Measurements from ENCODE around the gene STKLD1.
A peak's percentile ranks its signal among the peaks of the same experiment; 100 is the strongest.

STKLD1 gene

GRCh38 chr9:133349965-133350616 is 26.1 kb upstream of the STKLD1 start:
- Mint-ChIP-seq H3K36me3 (ENCODE audit: low read depth) (peaks cover 88% of the 10 kb centered on the region), H3K27ac (no peak overlapping the region), H3K4me3 (no peak overlapping the region), H3K9me3 (no peaks in the 10 kb centered on the region), H3K27me3 (no peaks in the 10 kb centered on the region), H3K4me1 (ENCODE audit: low read depth) (peaks cover 54% of the 10 kb centered on the region)
- intact Hi-C loops (cut with micrococcal nuclease), result loop anchor here (10.0 kb wide), 1 partner anchor 165 kb away; no protein-coding TSS in a partner anchor

GRCh38 chr9:133351526-133351907 is 24.6 kb upstream of the STKLD1 start:
- H3K4me1 Mint-ChIP-seq (ENCODE audit: low read depth), result peaks cover 45% of the 10 kb centered on the region
- H3K27ac Mint-ChIP-seq, result no peak overlapping the region
- no peaks in the 10 kb centered on the region for H3K9me3 Mint-ChIP-seq
- no peaks in the 10 kb centered on the region for H3K27me3 Mint-ChIP-seq
- peaks cover 74% of the 10 kb centered on the region for H3K36me3 Mint-ChIP-seq (ENCODE audit: low read depth)
- intact Hi-C loops (cut with micrococcal nuclease), result loop anchor here (10.0 kb wide), 1 partner anchor 167 kb away; no protein-coding TSS in a partner anchor
- H3K4me3 Mint-ChIP-seq, result no peak overlapping the region

GRCh38 chr9:133351908-133352634 is 24.1 kb upstream of the STKLD1 start:
- H3K27ac Mint-ChIP-seq, result no peak overlapping the region
- no peaks in the 10 kb centered on the region for H3K27me3 Mint-ChIP-seq
- H3K4me1 Mint-ChIP-seq (ENCODE audit: low read depth), result peaks cover 41% of the 10 kb centered on the region
- H3K9me3 Mint-ChIP-seq, result no peaks in the 10 kb centered on the region
- intact Hi-C loops (cut with micrococcal nuclease), result loop anchor here (10.0 kb wide), 1 partner anchor 167 kb away; no protein-coding TSS in a partner anchor
- H3K36me3 Mint-ChIP-seq (ENCODE audit: low read depth), result peaks cover 69% of the 10 kb centered on the region
- no peak overlapping the region for H3K4me3 Mint-ChIP-seq

- H3K36me3 Mint-ChIP-seq (ENCODE audit: low read depth), result peaks cover 67% of the 10 kb centered on the region
- H3K4me1 Mint-ChIP-seq (ENCODE audit: low read depth), result peaks cover 46% of the 10 kb centered on the region
- no peak overlapping the region for H3K4me3 Mint-ChIP-seq
Observed at GRCh38 chr9:133352635-133353340, 23.4 kb upstream of the STKLD1 start.

GRCh38 chr9:133353548-133353947 is 22.6 kb upstream of the STKLD1 start:
- peaks cover 50% of the 10 kb centered on the region for H3K4me1 Mint-ChIP-seq (ENCODE audit: low read depth)
- H3K27ac Mint-ChIP-seq, result peak overlapping the region; percentile 30
- no peaks in the 10 kb centered on the region for H3K9me3 Mint-ChIP-seq
- peaks cover 67% of the 10 kb centered on the region for H3K36me3 Mint-ChIP-seq (ENCODE audit: low read depth)
- no peak overlapping the region for H3K4me3 Mint-ChIP-seq
- intact Hi-C loops (cut with micrococcal nuclease), result loop anchor here (10.0 kb wide), 1 partner anchor 169 kb away; no protein-coding TSS in a partner anchor
- no peaks in the 10 kb centered on the region for H3K27me3 Mint-ChIP-seq

More at GRCh38 chr9:133352635-133353340, 23.4 kb upstream of the STKLD1 start:
- Mint-ChIP-seq H3K9me3 (no peaks in the 10 kb centered on the region), H3K27me3 (no peaks in the 10 kb centered on the region), H3K27ac (peak overlapping the region; percentile 30)
- intact Hi-C loops (cut with micrococcal nuclease), result loop anchor here (10.0 kb wide), 1 partner anchor 168 kb away; no protein-coding TSS in a partner anchor

GRCh38 chr9:133354766-133355165 is 21.4 kb upstream of the STKLD1 start:
- intact Hi-C loops (cut with micrococcal nuclease), result loop anchor here (5.0 to 10.0 kb wide), 2 partner anchors 123 to 170 kb away; partner anchors contain the start of gene SLC2A6
- Mint-ChIP-seq H3K27me3 (no peaks in the 10 kb centered on the region), H3K9me3 (no peaks in the 10 kb centered on the region), H3K36me3 (ENCODE audit: low read depth) (peaks cover 66% of the 10 kb centered on the region), H3K4me3 (peak overlapping the region; percentile 10), H3K4me1 (ENCODE audit: low read depth) (peaks cover 45% of the 10 kb centered on the region), H3K27ac (no peak overlapping the region)

- Mint-ChIP-seq H3K9me3 (no peaks in the 10 kb centered on the region), H3K4me1 (ENCODE audit: low read depth) (peaks cover 35% of the 10 kb centered on the region), H3K27me3 (no peaks in the 10 kb centered on the region), H3K36me3 (ENCODE audit: low read depth) (peaks cover 66% of the 10 kb centered on the region), H3K27ac (peak overlapping the region; percentile 79), H3K4me3 (peak overlapping the region; percentile 90)
- intact Hi-C loops (cut with micrococcal nuclease), result loop anchor here (1.0 to 10.0 kb wide), 3 partner anchors 8 to 171 kb away; partner anchors contain the start of genes MED22, RPL7A and SLC2A6
Observed at GRCh38 chr9:133355881-133356357, 20.2 kb upstream of the STKLD1 start.

- peaks cover 66% of the 10 kb centered on the region for H3K36me3 Mint-ChIP-seq (ENCODE audit: low read depth)
- H3K4me3 Mint-ChIP-seq, result peak within 1 kb of the TSS; percentile 90
- no peaks in the 10 kb centered on the region for H3K27me3 Mint-ChIP-seq
- peaks cover 35% of the 10 kb centered on the region for H3K4me1 Mint-ChIP-seq (ENCODE audit: low read depth)
- intact Hi-C loops (cut with micrococcal nuclease), result loop anchor here (1.0 to 10.0 kb wide), 3 partner anchors 8 to 172 kb away; partner anchors contain the start of genes MED22, RPL7A and SLC2A6
- peak within 1 kb of the TSS; percentile 79 for H3K27ac Mint-ChIP-seq
- H3K9me3 Mint-ChIP-seq, result no peaks in the 10 kb centered on the region
Observed at GRCh38 chr9:133356391-133357091, 19.6 kb upstream of the STKLD1 start, which contains the start of the genes SURF1 and SURF2. Gene SURF1 (minus strand): TSS chr9:133356487. CDS start chr9:133356453, 34 bp downstream. Gene SURF2 (plus strand): TSS chr9:133356550. CDS start chr9:133356593, 43 bp downstream.

GRCh38 chr9:133357656-133358055 is 18.5 kb upstream of the STKLD1 start:
- H3K4me3 Mint-ChIP-seq, result peak overlapping the region; percentile 90
- H3K9me3 Mint-ChIP-seq, result no peaks in the 10 kb centered on the region
- H3K36me3 Mint-ChIP-seq (ENCODE audit: low read depth), result peaks cover 66% of the 10 kb centered on the region
- no peak overlapping the region for H3K27ac Mint-ChIP-seq
- H3K4me1 Mint-ChIP-seq (ENCODE audit: low read depth), result peaks cover 35% of the 10 kb centered on the region
- H3K27me3 Mint-ChIP-seq, result no peaks in the 10 kb centered on the region
- intact Hi-C loops (cut with micrococcal nuclease), result loop anchor here (5.0 to 10.0 kb wide), 2 partner anchors 120 to 173 kb away; partner anchors contain the start of gene SLC2A6

GRCh38 chr9:133359399-133360175 is 16.6 kb upstream of the STKLD1 start:
- peaks cover 70% of the 10 kb centered on the region for H3K36me3 Mint-ChIP-seq (ENCODE audit: low read depth)
- H3K27me3 Mint-ChIP-seq, result no peaks in the 10 kb centered on the region
- H3K27ac Mint-ChIP-seq, result no peak overlapping the region
- H3K4me1 Mint-ChIP-seq (ENCODE audit: low read depth), result peaks cover 29% of the 10 kb centered on the region
- no peaks in the 10 kb centered on the region for H3K9me3 Mint-ChIP-seq
- intact Hi-C loops (cut with micrococcal nuclease), result loop anchor here (5.0 to 10.0 kb wide), 2 partner anchors 118 to 175 kb away; partner anchors contain the start of gene SLC2A6
- no peak overlapping the region for H3K4me3 Mint-ChIP-seq

GRCh38 chr9:133360400-133361393 is 15.5 kb upstream of the STKLD1 start:
- peaks cover 81% of the 10 kb centered on the region for H3K36me3 Mint-ChIP-seq (ENCODE audit: low read depth)
- peaks cover 24% of the 10 kb centered on the region for H3K4me1 Mint-ChIP-seq (ENCODE audit: low read depth)
- H3K4me3 Mint-ChIP-seq, result no peak overlapping the region
- H3K27me3 Mint-ChIP-seq, result no peaks in the 10 kb centered on the region
- intact Hi-C loops (cut with micrococcal nuclease), result no loop called here
- H3K9me3 Mint-ChIP-seq, result no peaks in the 10 kb centered on the region
- no peak overlapping the region for H3K27ac Mint-ChIP-seq
